ENCODE data around the gene DAPK2. TPM values are rescaled to one million over a fixed set of nuclear protein-coding genes. Genes with fewer than 3 reads are reported as not detected.
"Not testable (repeated sequence)": the region's sequence is repeated elsewhere in the genome, so short reads cannot be mapped to it uniquely, and the experiment has no call there.

The DAPK2 gene
- total RNA-seq, 1 donor from 2014 or later = 4.3 TPM

GRCh38 chr15:63962947-63963721, 83.2 kb downstream of the DAPK2 start:
- H3K4me3 Mint-ChIP-seq; intact Hi-C loops (cut with micrococcal nuclease); H3K27ac Mint-ChIP-seq; H3K4me1 Mint-ChIP-seq; H3K9me3 Mint-ChIP-seq: not testable (repeated sequence)
- Mint-ChIP-seq H3K27me3 (peaks cover 13% of the 10 kb centered on the region), H3K36me3 (ENCODE audit: low read depth) (peaks cover 20% of the 10 kb centered on the region)
- DNase-seq = peak; percentile 41

- Mint-ChIP-seq H3K4me1 (peaks cover 8% of the 10 kb centered on the region), H3K27ac (no peak overlapping the region), H3K36me3 (ENCODE audit: low read depth) (peaks cover 3% of the 10 kb centered on the region), H3K4me3 (no peak overlapping the region), H3K9me3 (peaks cover 26% of the 10 kb centered on the region), H3K27me3 (peaks cover 16% of the 10 kb centered on the region)
- no peak for DNase-seq
- intact Hi-C loops (cut with micrococcal nuclease) = no loop called here
Measured at GRCh38 chr15:63953524-63953923, 92.8 kb downstream of the DAPK2 start.

GRCh38 chr15:63950911-63951481, 95.3 kb downstream of the DAPK2 start:
- Mint-ChIP-seq H3K4me3 (no peak overlapping the region), H3K9me3 (peaks cover 20% of the 10 kb centered on the region), H3K4me1 (peaks cover 8% of the 10 kb centered on the region), H3K36me3 (ENCODE audit: low read depth) (peaks cover 3% of the 10 kb centered on the region), H3K27me3 (peaks cover 14% of the 10 kb centered on the region), H3K27ac (no peak overlapping the region)
- intact Hi-C loops (cut with micrococcal nuclease) = no loop called here
- DNase-seq = peak; percentile 48

GRCh38 chr15:63948971-63949370, 97.3 kb downstream of the DAPK2 start:
- peaks cover 3% of the 10 kb centered on the region for H3K36me3 Mint-ChIP-seq (ENCODE audit: low read depth)
- H3K4me3 Mint-ChIP-seq = no peak overlapping the region
- H3K4me1 Mint-ChIP-seq = peaks cover 16% of the 10 kb centered on the region
- intact Hi-C loops (cut with micrococcal nuclease) = loop anchor here (5.0 kb wide), 1 partner anchor 118 kb away; no protein-coding TSS in a partner anchor
- peaks cover 6% of the 10 kb centered on the region for H3K9me3 Mint-ChIP-seq
- H3K27ac Mint-ChIP-seq = no peak overlapping the region
- peaks cover 2% of the 10 kb centered on the region for H3K27me3 Mint-ChIP-seq
- DNase-seq = peak; percentile 53

GRCh38 chr15:63948436-63948835, 97.8 kb downstream of the DAPK2 start:
- H3K4me1 Mint-ChIP-seq = peaks cover 16% of the 10 kb centered on the region
- DNase-seq = peak; percentile 52
- H3K9me3 Mint-ChIP-seq = peaks cover 3% of the 10 kb centered on the region
- intact Hi-C loops (cut with micrococcal nuclease) = loop anchor here (5.0 kb wide), 1 partner anchor 119 kb away; no protein-coding TSS in a partner anchor
- H3K27ac Mint-ChIP-seq = no peak overlapping the region
- no peak overlapping the region for H3K4me3 Mint-ChIP-seq
- no peaks in the 10 kb centered on the region for H3K27me3 Mint-ChIP-seq
- peaks cover 3% of the 10 kb centered on the region for H3K36me3 Mint-ChIP-seq (ENCODE audit: low read depth)

- intact Hi-C loops (cut with micrococcal nuclease) = loop anchor here (5.0 kb wide), 1 partner anchor 120 kb away; no protein-coding TSS in a partner anchor
- H3K4me3 Mint-ChIP-seq = no peak overlapping the region
- peaks cover 3% of the 10 kb centered on the region for H3K36me3 Mint-ChIP-seq (ENCODE audit: low read depth)
- no peaks in the 10 kb centered on the region for H3K27me3 Mint-ChIP-seq
- peaks cover 3% of the 10 kb centered on the region for H3K9me3 Mint-ChIP-seq
- no peak overlapping the region for H3K27ac Mint-ChIP-seq
- no peak for DNase-seq
- H3K4me1 Mint-ChIP-seq = peaks cover 18% of the 10 kb centered on the region
Measured at GRCh38 chr15:63947228-63947627, 99.1 kb downstream of the DAPK2 start.

- intact Hi-C loops (cut with micrococcal nuclease) = loop anchor here (5.0 kb wide), 1 partner anchor 121 kb away; no protein-coding TSS in a partner anchor
- Mint-ChIP-seq H3K27ac (no peak overlapping the region), H3K9me3 (peaks cover 3% of the 10 kb centered on the region), H3K27me3 (no peaks in the 10 kb centered on the region), H3K4me3 (no peak overlapping the region), H3K36me3 (ENCODE audit: low read depth) (peaks cover 3% of the 10 kb centered on the region), H3K4me1 (peaks cover 20% of the 10 kb centered on the region)
- DNase-seq = peak; percentile 49
Measured at GRCh38 chr15:63946524-63947065, 99.7 kb downstream of the DAPK2 start.

- H3K27me3 Mint-ChIP-seq = no peaks in the 10 kb centered on the region
- H3K4me1 Mint-ChIP-seq = peaks cover 23% of the 10 kb centered on the region
- H3K9me3 Mint-ChIP-seq = peaks cover 3% of the 10 kb centered on the region
- peaks cover 3% of the 10 kb centered on the region for H3K36me3 Mint-ChIP-seq (ENCODE audit: low read depth)
- no peak overlapping the region for H3K27ac Mint-ChIP-seq
- peak; percentile 55 for DNase-seq
- H3K4me3 Mint-ChIP-seq = no peak overlapping the region
- intact Hi-C loops (cut with micrococcal nuclease) = loop anchor here (5.0 kb wide), 1 partner anchor 121 kb away; no protein-coding TSS in a partner anchor
Measured at GRCh38 chr15:63945838-63946298, 100.4 kb downstream of the DAPK2 start.

GRCh38 chr15:63945007-63945788, 101.1 kb downstream of the DAPK2 start:
- no peaks in the 10 kb centered on the region for H3K27me3 Mint-ChIP-seq
- H3K4me3 Mint-ChIP-seq = no peak overlapping the region
- peaks cover 21% of the 10 kb centered on the region for H3K4me1 Mint-ChIP-seq
- H3K36me3 Mint-ChIP-seq (ENCODE audit: low read depth) = no peaks in the 10 kb centered on the region
- peak overlapping the region; percentile 45 for H3K27ac Mint-ChIP-seq
- intact Hi-C loops (cut with micrococcal nuclease) = loop anchor here (5.0 kb wide), 1 partner anchor 122 kb away; no protein-coding TSS in a partner anchor
- peak; percentile 90 for DNase-seq
- no peaks in the 10 kb centered on the region for H3K9me3 Mint-ChIP-seq

GRCh38 chr15:63944681-63944955, 101.7 kb downstream of the DAPK2 start:
- no peaks in the 10 kb centered on the region for H3K27me3 Mint-ChIP-seq
- no peaks in the 10 kb centered on the region for H3K36me3 Mint-ChIP-seq (ENCODE audit: low read depth)
- intact Hi-C loops (cut with micrococcal nuclease) = no loop called here
- peaks cover 27% of the 10 kb centered on the region for H3K4me1 Mint-ChIP-seq
- peak overlapping the region; percentile 45 for H3K27ac Mint-ChIP-seq
- no peak for DNase-seq
- no peak overlapping the region for H3K4me3 Mint-ChIP-seq
- H3K9me3 Mint-ChIP-seq = peaks cover under 1% of the 10 kb centered on the region

- H3K4me3 Mint-ChIP-seq = no peak overlapping the region
- peak; percentile 52 for DNase-seq
- peaks cover 32% of the 10 kb centered on the region for H3K4me1 Mint-ChIP-seq
- intact Hi-C loops (cut with micrococcal nuclease) = no loop called here
- no peaks in the 10 kb centered on the region for H3K27me3 Mint-ChIP-seq
- H3K9me3 Mint-ChIP-seq = peaks cover 6% of the 10 kb centered on the region
- no peak overlapping the region for H3K27ac Mint-ChIP-seq
- peaks cover under 1% of the 10 kb centered on the region for H3K36me3 Mint-ChIP-seq (ENCODE audit: low read depth)
Measured at GRCh38 chr15:63943829-63944680, 102.2 kb downstream of the DAPK2 start.

- H3K9me3 Mint-ChIP-seq = peaks cover 8% of the 10 kb centered on the region
- intact Hi-C loops (cut with micrococcal nuclease) = no loop called here
- H3K4me3 Mint-ChIP-seq = no peak overlapping the region
- H3K4me1 Mint-ChIP-seq = peaks cover 44% of the 10 kb centered on the region
- H3K27me3 Mint-ChIP-seq = no peaks in the 10 kb centered on the region
- peak overlapping the region; percentile 30 for H3K27ac Mint-ChIP-seq
- peaks cover 7% of the 10 kb centered on the region for H3K36me3 Mint-ChIP-seq (ENCODE audit: low read depth)
- peak; percentile 54 for DNase-seq
Measured at GRCh38 chr15:63942486-63943365, 103.6 kb downstream of the DAPK2 start.

Data from activated CD4-positive, alpha-beta T cell treated with anti-CD3 and anti-CD28 coated beads, Interleukin-2, amount 10 ng/mL, durations not matched to agents 24 days and 14 days (primary cell).